Measurements from ENCODE around the gene TMEM259.

The TMEM259 gene

GRCh38 chr19:982567-983170 is 38.3 kb downstream of the TMEM259 start:
- DNase-seq: no peak

DNA sequence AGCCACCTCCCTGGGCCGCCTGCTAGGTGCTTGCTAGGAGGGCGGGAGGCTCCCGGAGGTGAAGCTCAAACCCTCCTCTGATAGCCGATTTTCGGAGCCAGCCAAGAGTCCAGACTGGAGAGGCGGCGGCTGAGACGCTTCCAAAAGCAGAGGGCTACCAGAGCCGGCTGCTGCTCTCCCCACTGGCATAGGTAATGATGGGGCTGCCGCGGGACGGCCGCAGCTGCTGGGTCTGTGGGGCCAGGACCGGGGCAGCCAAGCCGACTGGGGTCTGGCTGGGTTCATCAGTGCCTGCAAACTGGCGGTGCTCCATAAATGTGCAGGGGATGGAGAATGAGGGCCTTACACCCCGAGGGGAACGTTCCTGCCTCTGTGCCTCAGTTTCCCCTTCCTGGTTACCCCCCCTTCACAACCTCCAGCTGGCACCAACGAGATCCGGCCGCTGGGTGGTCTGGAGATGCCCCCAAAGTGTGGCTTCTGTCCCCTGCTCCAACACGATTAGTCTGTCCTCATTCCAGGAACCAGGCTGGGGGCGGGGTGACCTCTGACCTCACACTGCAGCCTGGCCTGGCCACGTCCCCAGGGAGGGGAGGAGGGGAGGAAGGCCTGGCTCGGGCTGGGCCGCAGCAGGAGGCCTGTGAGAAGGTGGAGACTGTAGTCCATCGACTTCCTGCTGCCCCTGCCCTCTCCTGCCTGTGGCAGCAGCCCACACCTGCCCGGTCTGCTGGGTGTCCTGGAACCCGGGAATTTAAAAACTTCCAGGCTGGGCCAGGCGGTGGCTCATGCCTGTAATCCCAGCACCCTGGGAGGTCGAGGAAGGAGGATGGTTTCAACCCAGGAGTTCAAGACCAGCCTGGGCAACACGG is 40.6 kb downstream of the TMEM259 start:
- DNase-seq: no peak

DNA sequence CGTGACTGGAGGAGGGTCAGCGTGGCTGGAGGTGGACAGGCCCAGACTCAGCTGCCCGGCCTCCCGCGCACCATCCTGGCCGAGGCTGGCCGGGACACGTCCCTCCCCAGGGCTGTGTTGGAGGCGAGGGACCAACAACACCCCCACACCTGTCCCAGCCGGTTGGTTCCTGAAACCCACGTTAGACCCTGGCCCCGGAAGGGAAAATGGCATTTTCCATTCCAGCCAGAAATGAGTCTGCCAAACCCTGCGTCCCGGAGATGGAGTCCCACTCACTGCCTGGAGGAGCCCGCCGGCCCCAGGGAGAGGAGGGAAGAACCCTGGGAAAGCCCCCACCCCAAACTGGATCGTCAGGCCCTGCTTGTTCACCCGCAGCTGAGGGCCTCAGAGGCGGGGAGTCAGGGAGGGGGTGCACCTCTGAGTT is 41.6 kb downstream of the TMEM259 start:
- DNase-seq: no peak

DNA sequence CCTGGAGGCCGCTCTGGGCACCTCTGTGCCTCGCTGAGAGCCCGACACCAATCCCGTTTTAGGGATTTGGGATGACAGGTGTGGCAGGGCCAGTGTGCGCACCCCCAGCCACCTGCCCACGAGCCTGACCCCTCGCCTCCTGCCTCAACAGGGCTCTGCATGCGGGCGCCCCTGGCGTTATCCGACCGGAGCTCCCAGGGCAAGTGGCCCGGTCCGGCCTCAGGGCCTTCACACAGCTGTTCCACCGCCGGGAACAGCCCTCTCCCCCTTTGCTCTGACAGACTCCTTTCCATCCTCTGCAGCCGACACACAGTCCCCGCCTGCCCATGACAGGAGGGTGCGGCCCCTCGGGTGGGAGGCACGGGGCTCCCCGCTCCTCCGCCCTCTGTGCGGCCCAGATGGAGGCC is 43.9 kb downstream of the TMEM259 start:
- no peak for DNase-seq

GRCh38 chr19:976476-976875 is 44.4 kb downstream of the TMEM259 start:
- DNase-seq: no peak

DNA sequence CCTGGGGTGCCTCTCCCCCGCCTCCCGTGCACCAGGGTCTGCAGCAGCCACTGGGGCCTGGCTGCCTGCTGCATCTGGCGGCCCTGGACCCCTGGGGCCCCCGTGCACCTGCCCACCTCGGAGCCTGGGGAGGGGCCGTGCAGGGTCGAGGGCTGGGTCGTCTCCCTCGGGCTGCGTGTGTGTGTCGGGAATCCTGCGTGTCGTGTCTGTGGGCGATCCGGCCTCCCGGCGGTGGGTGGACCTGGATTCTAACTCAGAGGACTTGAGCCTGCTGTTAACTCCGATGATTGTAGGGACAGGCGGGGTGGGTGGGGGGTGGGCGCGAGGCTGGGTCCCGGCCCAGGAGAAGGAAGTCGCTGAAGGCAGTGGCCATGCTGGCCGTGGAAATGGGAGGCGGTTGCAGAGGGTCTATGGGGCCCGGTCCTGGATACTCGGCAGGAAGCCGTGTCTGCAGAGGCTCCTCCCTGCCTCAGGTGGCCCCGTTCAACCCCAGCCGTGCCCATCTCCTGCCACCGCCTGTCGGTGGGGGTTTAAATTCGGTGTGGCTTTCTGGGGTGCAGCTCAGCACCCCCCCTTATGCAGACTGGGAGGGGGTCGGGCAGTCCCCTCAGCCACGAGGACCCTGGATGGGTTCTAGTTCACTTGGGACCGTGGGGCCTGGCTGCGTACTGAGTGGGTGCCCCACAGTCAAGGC is 46.2 kb downstream of the TMEM259 start:
- no peak for DNase-seq

- DNase-seq: no peak
These were observed 47.0 kb downstream of the TMEM259 start for GRCh38 chr19:973726-974563.

DNA sequence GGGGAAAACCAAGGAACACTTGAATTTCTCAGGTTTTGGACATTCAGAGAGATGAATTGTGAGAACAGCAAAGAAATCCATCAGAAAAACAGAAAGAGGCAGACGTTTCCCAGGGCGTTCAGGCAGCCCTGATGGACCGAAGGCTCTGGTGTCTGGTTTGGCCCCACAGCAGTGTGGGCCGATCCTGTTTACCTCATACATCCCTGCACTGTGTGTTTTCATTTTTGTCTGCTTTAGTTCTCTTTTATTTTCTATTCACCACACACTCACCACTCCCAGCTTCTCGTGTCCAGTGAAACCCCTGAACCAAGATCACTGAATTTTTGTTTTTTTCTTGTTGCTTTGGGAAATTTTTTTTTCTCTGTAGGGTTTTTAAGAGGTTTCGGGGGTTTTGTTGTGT is 48.6 kb downstream of the TMEM259 start:
- DNase-seq: no peak

DNA sequence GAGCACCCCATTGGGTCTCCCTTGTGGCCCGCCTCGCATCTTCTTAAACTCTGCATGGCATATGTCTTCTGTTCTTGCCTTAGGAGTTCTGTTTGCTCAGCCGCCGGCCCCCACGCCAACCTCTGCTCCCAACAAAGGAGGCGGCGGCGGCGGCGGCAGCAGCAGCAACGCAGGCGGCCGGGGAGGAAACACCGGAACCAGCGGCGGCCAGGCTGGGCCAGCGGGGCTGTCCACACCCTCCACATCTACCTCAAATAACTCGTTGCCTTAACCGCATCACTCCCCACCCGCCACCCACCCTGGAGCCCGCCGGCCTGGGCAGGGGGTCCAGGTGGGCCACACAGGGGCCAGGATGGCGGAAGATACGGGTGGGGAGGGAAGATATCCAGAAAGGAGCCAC is 49.1 kb downstream of the TMEM259 start:
- no peak for DNase-seq

DNA sequence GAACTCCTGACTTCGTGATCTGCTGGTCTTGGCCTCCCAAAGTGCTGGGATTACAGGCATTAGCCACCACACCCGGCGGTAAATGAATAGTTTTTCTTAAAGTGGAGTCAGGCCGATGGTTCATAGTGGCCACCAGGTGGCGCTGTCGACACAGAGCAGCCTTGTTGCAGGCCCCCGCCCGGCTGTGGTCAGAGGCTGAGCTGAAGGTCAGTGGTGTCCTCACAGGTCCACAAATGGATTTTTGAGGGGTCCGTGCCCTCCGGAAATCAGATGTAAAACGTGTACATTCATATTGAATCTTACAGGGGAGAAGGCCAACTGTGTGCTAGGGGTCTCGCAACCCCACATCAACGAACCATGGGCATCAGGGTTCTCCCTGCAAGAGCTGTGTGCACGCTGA is 50.2 kb downstream of the TMEM259 start:
- no peak for DNase-seq

DNA sequence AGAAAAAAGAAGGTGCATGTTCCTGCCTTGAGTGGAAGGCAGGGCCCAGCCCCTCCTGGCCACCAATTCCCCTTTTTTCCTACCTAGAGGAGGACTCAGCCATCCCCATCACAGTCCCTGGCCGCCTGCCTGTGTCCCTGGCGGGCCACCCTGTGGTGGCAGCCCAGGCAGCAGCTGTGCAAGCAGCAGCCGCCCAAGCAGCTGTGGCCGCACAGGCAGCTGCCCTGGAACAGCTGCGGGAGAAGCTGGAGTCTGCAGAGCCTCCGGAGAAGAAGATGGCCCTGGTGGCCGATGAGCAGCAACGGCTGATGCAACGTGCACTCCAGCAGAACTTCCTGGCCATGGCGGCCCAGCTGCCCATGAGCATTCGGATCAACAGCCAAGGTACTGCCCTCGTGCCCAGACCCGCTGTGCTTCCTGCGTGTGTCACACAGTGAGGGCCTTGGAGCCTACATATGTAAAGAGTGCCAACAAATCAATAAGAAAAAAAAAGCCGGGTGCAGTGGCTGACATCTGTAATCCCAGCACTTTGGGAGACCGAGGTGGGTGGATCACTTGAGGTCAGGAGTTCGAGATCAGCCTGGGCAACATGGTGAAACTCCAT is 54.3 kb downstream of the TMEM259 start:
- DNase-seq: no peak

- DNase-seq: no peak
These were observed 55.9 kb downstream of the TMEM259 start for GRCh38 chr19:964761-965694.

DNA sequence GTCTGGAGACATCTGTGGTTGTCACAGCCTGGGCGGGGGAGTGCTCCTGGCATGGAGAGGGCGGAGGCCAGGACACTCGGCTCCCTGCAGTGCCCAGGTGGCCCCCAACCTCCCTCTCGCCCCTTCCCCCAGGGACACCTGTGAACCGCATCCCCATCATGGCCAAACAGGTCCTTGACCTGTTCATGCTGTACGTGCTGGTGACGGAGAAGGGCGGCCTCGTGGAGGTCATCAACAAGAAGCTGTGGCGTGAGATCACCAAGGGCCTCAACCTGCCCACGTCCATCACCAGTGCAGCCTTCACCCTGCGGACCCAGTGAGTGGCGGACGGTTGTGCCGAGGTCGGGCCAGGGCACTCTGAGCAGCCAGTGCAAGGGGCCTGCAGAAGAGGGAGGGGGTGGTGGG is 56.8 kb downstream of the TMEM259 start:
- DNase-seq: no peak

- DNase-seq: no peak
These were observed 57.4 kb downstream of the TMEM259 start for GRCh38 chr19:963486-963951.

GRCh38 chr19:962683-963400 is 58.1 kb downstream of the TMEM259 start:
- DNase-seq: no peak

DNA sequence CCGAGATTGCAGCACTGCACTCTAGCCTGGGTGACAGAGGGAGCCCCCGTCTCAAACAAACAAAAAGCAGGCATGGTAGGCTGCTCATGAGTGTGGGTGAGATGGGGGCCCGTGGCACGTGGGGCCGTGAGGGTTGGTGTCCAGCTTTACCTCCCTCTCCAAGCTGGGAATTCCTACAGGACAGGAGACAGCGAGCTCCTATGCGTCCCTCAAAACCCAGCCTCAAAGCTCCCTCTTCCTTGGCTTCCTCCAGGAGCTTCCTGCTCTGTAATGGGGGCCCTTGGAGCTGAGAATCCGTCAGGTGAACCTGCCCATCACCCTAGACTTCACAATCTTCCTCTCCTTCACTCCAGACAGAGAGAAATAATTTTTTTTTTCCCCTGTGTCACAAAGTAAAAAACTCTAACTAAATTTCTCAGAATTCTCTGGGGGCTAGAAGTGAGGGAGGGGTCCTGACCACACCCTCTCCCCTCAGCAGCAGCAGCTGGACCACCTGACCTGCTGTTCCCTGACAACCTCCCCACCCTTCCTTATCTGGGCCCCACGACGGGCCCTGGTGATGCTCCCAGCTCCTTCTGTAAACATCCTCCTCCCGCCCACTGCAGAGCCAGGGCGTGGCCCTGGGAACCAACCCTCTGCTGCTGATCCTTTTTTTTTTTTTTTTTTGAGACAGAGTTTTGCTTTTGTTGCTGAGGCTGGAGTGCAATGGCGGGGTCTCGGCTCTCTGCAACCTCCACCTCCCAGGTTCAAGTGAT is 58.9 kb downstream of the TMEM259 start:
- no peak for DNase-seq

DNA sequence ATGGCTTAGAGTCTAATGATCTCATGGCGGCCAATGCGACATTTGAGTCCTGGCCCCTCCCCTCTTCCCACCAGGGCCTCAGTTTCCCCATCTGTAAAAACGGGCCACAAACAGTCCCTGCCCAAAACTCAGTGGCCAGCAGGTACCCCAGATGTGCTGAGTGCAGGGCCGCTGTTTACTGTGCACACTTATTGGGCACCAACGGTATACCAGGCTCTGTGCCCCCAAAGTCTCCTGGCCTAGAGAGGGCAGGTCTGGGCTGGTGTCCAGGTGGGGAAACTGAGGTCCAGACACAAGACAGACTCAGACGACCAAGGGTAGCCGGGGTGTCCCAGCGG is 60.4 kb downstream of the TMEM259 start:
- no peak for DNase-seq

- DNase-seq: no peak
These were observed 60.9 kb downstream of the TMEM259 start for GRCh38 chr19:960020-960419.
